Measurements from ENCODE around the gene FLYWCH2. TPM values are rescaled to one million over a fixed set of nuclear protein-coding genes. Genes with fewer than 3 reads are reported as not detected.

FLYWCH2 gene
- total and polyA plus RNA-seq, 2 of the 13 experiments (the other 11 are each of a cell fraction or from before 2014, with no cell fraction given): 16.9 to 19.8 TPM

DNA sequence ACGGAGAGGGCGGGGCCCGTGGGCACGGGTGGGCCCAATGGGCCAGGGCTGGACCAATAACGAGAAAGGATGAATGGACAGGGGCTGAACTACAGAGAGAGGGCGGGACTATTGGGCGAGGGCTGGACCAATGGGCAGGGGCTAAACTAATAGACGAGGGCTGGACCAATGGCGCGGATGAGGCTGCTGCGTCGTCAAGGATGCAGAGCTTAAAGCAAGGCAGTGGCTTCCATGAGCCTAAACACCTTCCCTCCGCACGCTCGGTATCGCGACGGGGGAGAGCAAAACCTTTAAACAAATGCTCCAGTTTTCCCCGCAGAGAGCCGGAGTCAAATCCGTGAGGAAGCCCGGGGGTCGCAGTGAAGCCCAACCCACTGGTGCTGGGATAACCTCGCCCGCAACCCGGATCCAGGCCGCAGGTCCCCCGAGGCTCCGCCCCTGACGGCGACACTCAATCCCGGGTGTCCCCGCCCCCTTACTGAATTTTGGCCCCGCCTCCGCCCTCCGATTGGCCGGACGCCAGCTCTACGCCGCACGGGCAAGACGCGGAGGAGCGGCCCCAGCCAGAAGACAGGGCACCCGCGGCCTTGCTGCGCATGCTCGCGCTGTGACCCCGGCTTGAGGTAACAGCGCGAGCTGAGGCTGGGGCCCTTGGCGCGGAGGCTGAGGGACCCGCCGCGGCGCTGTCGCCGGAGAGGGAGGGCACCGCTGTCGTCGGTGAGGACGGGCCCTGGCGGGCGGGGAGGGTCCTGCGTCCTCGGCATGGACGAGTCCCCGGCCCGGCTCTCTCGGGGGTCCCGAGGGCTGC, at the start of gene FLYWCH2 (continued):
- TF ChIP-seq ARNT2 (CRISPR knock-in tag; IDR thresholded peaks at IDR 0.05; ENCODE audit: low read depth) (0 out of 2 replicates have a peak, but pooled peaks have one; percentile 35), ZFP36L2 (CRISPR knock-in tag; IDR thresholded peaks at IDR 0.05) (peak; percentile 28; the same call in 1 of the 2 replicates), ZNF460 (CRISPR knock-in tag; IDR thresholded peaks at IDR 0.05; ENCODE audit: borderline replicate concordance) (peak; percentile 37; the same call in 1 of the 2 replicates), ZNF441 (CRISPR knock-in tag; IDR thresholded peaks at IDR 0.05; ENCODE audit: borderline replicate concordance) (peak; percentile 82; the same call in 1 of the 2 replicates), FOXP1 (IDR thresholded peaks at IDR 0.05) (no peak), FOXP1 (CRISPR knock-in tag; IDR thresholded peaks at IDR 0.05) (0 out of 2 replicates have a peak, but pooled peaks have one; percentile 10), ZNF644 (CRISPR knock-in tag; IDR thresholded peaks at IDR 0.05; ENCODE audit: low read depth) (no peak), RFXANK (CRISPR knock-in tag; IDR thresholded peaks at IDR 0.05) (no peak; the same call in 1 of the 2 replicates), ZEB1 (IDR thresholded peaks at IDR 0.05; ENCODE audit: insufficient replicate concordance, low read depth) (no peak), SRY (CRISPR knock-in tag; IDR thresholded peaks at IDR 0.05) (peak; percentile 61; the same call in 1 of the 2 replicates), PRMT3 (CRISPR knock-in tag; IDR thresholded peaks at IDR 0.05; ENCODE audit: borderline replicate concordance, low read depth) (no peak), ZC3H13 (CRISPR knock-in tag; IDR thresholded peaks at IDR 0.05) (no peak), ZNF674 (CRISPR knock-in tag; IDR thresholded peaks at IDR 0.05; ENCODE audit: low read depth) (0 out of 2 replicates have a peak, but pooled peaks have one; percentile 91), GABPB1 (CRISPR knock-in tag; IDR thresholded peaks at IDR 0.05) (peak; percentile 68; the same call in 1 of the 2 replicates), RXRA (CRISPR knock-in tag; IDR thresholded peaks at IDR 0.05) (peak; percentile 100)
- TF ChIP-seq, protein P1, sequence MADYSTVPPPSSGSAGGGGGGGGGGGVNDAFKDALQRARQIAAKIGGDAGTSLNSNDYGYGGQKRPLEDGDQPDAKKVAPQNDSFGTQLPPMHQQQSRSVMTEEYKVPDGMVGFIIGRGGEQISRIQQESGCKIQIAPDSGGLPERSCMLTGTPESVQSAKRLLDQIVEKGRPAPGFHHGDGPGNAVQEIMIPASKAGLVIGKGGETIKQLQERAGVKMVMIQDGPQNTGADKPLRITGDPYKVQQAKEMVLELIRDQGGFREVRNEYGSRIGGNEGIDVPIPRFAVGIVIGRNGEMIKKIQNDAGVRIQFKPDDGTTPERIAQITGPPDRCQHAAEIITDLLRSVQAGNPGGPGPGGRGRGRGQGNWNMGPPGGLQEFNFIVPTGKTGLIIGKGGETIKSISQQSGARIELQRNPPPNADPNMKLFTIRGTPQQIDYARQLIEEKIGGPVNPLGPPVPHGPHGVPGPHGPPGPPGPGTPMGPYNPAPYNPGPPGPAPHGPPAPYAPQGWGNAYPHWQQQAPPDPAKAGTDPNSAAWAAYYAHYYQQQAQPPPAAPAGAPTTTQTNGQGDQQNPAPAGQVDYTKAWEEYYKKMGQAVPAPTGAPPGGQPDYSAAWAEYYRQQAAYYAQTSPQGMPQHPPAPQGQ (CRISPR knock-in tag; IDR thresholded peaks at IDR 0.05; ENCODE audit: borderline replicate concordance): no peak
- TF ChIP-seq, protein P2, sequence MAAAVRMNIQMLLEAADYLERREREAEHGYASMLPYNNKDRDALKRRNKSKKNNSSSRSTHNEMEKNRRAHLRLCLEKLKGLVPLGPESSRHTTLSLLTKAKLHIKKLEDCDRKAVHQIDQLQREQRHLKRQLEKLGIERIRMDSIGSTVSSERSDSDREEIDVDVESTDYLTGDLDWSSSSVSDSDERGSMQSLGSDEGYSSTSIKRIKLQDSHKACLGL (CRISPR knock-in tag; IDR thresholded peaks at IDR 0.05): peak; percentile 60; the same call in 1 of the 2 replicates
- TF ChIP-seq, protein P3, sequence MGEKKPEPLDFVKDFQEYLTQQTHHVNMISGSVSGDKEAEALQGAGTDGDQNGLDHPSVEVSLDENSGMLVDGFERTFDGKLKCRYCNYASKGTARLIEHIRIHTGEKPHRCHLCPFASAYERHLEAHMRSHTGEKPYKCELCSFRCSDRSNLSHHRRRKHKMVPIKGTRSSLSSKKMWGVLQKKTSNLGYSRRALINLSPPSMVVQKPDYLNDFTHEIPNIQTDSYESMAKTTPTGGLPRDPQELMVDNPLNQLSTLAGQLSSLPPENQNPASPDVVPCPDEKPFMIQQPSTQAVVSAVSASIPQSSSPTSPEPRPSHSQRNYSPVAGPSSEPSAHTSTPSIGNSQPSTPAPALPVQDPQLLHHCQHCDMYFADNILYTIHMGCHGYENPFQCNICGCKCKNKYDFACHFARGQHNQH (CRISPR knock-in tag; IDR thresholded peaks at IDR 0.05): peak; percentile 72; the same call in 1 of the 2 replicates
- TF ChIP-seq, protein P4, sequence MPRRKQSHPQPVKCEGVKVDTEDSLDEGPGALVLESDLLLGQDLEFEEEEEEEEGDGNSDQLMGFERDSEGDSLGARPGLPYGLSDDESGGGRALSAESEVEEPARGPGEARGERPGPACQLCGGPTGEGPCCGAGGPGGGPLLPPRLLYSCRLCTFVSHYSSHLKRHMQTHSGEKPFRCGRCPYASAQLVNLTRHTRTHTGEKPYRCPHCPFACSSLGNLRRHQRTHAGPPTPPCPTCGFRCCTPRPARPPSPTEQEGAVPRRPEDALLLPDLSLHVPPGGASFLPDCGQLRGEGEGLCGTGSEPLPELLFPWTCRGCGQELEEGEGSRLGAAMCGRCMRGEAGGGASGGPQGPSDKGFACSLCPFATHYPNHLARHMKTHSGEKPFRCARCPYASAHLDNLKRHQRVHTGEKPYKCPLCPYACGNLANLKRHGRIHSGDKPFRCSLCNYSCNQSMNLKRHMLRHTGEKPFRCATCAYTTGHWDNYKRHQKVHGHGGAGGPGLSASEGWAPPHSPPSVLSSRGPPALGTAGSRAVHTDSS (CRISPR knock-in tag; conservative IDR thresholded peaks at IDR 0.05): no peak
- TF ChIP-seq, protein P5, sequence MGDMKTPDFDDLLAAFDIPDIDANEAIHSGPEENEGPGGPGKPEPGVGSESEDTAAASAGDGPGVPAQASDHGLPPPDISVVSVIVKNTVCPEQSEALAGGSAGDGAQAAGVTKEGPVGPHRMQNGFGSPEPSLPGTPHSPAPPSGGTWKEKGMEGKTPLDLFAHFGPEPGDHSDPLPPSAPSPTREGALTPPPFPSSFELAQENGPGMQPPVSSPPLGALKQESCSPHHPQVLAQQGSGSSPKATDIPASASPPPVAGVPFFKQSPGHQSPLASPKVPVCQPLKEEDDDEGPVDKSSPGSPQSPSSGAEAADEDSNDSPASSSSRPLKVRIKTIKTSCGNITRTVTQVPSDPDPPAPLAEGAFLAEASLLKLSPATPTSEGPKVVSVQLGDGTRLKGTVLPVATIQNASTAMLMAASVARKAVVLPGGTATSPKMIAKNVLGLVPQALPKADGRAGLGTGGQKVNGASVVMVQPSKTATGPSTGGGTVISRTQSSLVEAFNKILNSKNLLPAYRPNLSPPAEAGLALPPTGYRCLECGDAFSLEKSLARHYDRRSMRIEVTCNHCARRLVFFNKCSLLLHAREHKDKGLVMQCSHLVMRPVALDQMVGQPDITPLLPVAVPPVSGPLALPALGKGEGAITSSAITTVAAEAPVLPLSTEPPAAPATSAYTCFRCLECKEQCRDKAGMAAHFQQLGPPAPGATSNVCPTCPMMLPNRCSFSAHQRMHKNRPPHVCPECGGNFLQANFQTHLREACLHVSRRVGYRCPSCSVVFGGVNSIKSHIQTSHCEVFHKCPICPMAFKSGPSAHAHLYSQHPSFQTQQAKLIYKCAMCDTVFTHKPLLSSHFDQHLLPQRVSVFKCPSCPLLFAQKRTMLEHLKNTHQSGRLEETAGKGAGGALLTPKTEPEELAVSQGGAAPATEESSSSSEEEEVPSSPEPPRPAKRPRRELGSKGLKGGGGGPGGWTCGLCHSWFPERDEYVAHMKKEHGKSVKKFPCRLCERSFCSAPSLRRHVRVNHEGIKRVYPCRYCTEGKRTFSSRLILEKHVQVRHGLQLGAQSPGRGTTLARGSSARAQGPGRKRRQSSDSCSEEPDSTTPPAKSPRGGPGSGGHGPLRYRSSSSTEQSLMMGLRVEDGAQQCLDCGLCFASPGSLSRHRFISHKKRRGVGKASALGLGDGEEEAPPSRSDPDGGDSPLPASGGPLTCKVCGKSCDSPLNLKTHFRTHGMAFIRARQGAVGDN (CRISPR knock-in tag; IDR thresholded peaks at IDR 0.05): peak; percentile 83

Measured in HepG2 (cell line).